Testis (tissue), 3 donors: ENCODE measurements around the gene RABGGTB. TPM values are rescaled to one million over a fixed set of nuclear protein-coding genes. Genes with fewer than 3 reads are reported as not detected.
"Not testable (repeated sequence)": the region's sequence is repeated elsewhere in the genome, so short reads cannot be mapped to it uniquely, and the experiment has no call there.

Experiments used
- DNase-seq: peaks from one replicate; pipeline ENCODE4 v3.0.0-alpha.2; 2019
- H3K27ac ChIP-seq, 2 donors: fragments of 200-600 bp; sonication (generic); one replicate each; pipeline ENCODE4 v1.5.1; 2019
- H3K27me3 ChIP-seq: fragments of 200-600 bp; sonication (generic); one replicate; pipeline ENCODE4 v1.5.1; 2019
- H3K36me3 ChIP-seq: fragments of 200-600 bp; sonication (generic); one replicate; pipeline ENCODE4 v1.5.1; 2017; ENCODE audit warnings: low read depth; ENCODE audit errors: missing control alignments
- H3K4me1 ChIP-seq: fragments of 200-600 bp; sonication (generic); one replicate; pipeline ENCODE4 v1.5.1; 2019
- H3K4me3 ChIP-seq, 2 donors: fragments of 200-600 bp; sonication (generic); one replicate each; pipeline ENCODE4 v1.5.1; 2017 to 2019
- H3K9me3 ChIP-seq: fragments of 200-600 bp; sonication (generic); one replicate; pipeline ENCODE4 v1.5.1; 2017
- POLR2A ChIP-seq: fragments of 450-650 bp; IDR thresholded peaks from one replicate; pipeline ENCODE4 v1.6.1; 2017; ENCODE audit warnings: antibody characterized with exemption, mild to moderate bottlenecking, moderate library complexity
- WGBS, 2 donors: methylation state at CpG; one replicate each; pipeline ENCODE4 v1.1.5; 2018; 5-methylcytosine and 5-hydroxymethylcytosine counted together
- intact Hi-C: fragments of 100-400 bp; cut with DNase I; formaldehyde crosslinking; loops from one replicate; pipeline ENCODE4 v1.15.1; 2023; ENCODE audit warnings: low total_unique reads
- polyA plus RNA-seq: library from polyadenylated mRNA; stranded (reverse); fragments of 350-450 nt; fragmentation: Illumina TruSeq; extraction: RNeasy Lipid Tissue Mini Kit (QIAGEN cat#74804); gene quantifications from one replicate; pipeline ENCODE4 v1.2.3, GENCODE V29; 2014; ENCODE audit warnings: low read depth, low replicate concordance; ENCODE audit not compliant: insufficient read depth
- total RNA-seq, 2 donors: library from RNA; depleted of rRNA; stranded (reverse); fragments of >200 nt; gene quantifications; one replicate each; pipeline ENCODE4 v1.2.3, GENCODE V29; 2016
- TF ChIP-seq, protein P1 (sequence below), 3 experiments: fragments of 450-650 bp in 2 of 3; fragments of 200-600 bp in 1 of 3; sonication (generic) in 1 of 3; IDR thresholded peaks; one replicate each; pipeline ENCODE4 v1.5.1; 2016 to 2019; ENCODE audit warnings: antibody characterized with exemption in 3 of 3, mild to moderate bottlenecking in 2 of 3, moderate library complexity in 1 of 3

Gene RABGGTB
- total and polyA plus RNA-seq, 3 donors from 2014 or later, result 31.3 to 45.0 (median 37.6) TPM

DNA sequence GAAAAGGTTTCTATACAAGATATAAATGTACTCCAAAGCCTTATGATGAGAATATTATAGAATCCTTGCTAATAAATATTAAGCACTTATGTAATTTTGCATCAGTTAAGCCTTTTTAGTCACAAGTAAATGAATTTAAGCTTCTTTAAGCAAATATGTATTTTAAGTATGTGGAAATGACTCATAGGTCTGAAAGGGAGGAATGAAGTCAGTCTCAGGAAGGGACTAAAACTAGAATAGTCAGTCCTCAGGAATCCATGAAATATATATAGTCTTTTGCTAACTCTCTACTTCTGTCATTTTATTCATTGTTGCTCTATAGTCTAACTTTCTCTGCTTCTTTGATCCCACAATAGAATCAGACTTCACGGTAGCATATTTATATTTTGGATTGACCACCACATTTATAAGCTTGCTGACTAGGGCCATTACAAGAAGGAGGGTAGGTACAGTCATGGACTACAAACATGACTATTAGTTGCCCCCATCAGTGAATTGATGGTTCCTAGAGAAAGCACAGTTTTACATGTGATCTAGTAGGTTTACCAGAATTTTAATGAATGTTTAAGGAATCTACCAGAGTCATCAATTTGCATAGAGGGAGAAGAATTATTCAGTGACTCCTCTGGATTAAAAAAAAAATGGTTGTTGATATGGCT is 20.2 kb upstream of the RABGGTB start:
- WGBS, 2 donors, result 90 to 97% methylated on average over 1 of the region's 1 CpG
- H3K36me3 ChIP-seq, result no peaks in the 10 kb centered on the region
- no peak overlapping the region for H3K27ac ChIP-seq
- no peak overlapping the region for H3K4me3 ChIP-seq
- intact Hi-C loops, result no loop called here
- H3K27me3 ChIP-seq, result no peaks in the 10 kb centered on the region
- DNase-seq, result no peak
- H3K4me1 ChIP-seq, result no peaks in the 10 kb centered on the region
- H3K9me3 ChIP-seq, result no peaks in the 10 kb centered on the region
- TF ChIP-seq, protein P1, sequence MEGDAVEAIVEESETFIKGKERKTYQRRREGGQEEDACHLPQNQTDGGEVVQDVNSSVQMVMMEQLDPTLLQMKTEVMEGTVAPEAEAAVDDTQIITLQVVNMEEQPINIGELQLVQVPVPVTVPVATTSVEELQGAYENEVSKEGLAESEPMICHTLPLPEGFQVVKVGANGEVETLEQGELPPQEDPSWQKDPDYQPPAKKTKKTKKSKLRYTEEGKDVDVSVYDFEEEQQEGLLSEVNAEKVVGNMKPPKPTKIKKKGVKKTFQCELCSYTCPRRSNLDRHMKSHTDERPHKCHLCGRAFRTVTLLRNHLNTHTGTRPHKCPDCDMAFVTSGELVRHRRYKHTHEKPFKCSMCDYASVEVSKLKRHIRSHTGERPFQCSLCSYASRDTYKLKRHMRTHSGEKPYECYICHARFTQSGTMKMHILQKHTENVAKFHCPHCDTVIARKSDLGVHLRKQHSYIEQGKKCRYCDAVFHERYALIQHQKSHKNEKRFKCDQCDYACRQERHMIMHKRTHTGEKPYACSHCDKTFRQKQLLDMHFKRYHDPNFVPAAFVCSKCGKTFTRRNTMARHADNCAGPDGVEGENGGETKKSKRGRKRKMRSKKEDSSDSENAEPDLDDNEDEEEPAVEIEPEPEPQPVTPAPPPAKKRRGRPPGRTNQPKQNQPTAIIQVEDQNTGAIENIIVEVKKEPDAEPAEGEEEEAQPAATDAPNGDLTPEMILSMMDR (IDR thresholded peaks at IDR 0.05), result no peak
- TF ChIP-seq POLR2A, result no peak

DNA sequence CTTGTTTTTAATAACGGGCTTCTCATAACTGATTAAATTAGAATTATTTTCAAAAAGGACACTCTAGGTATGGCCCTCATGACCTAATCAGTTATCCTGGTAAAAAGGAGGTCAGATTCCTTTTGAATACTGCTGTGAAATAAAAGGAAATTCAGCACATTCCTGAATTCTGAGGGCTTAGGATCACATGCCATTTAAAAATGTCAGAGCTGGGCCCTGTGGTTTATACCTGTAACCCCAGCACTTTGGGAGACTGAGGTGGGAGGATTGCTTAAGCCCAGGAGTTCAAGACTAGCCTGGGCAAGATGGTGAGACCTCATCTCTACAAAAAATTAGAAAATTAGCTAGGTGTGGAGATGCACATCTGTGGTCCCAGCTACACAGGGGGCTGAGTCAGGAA is 18.0 kb upstream of the RABGGTB start:
- no peak overlapping the region for H3K27ac ChIP-seq
- TF ChIP-seq, protein P1 (IDR thresholded peaks at IDR 0.05), result no peak
- no peak for TF ChIP-seq POLR2A
- no peak for DNase-seq
- H3K4me1 ChIP-seq, result no peaks in the 10 kb centered on the region
- 83 to 100% methylated on average over 1 of the region's 1 CpG for WGBS, 2 donors
- no peaks in the 10 kb centered on the region for H3K9me3 ChIP-seq
- intact Hi-C loops, result no loop called here
- no peaks in the 10 kb centered on the region for H3K27me3 ChIP-seq
- H3K4me3 ChIP-seq, result no peak overlapping the region
- no peaks in the 10 kb centered on the region for H3K36me3 ChIP-seq

DNA sequence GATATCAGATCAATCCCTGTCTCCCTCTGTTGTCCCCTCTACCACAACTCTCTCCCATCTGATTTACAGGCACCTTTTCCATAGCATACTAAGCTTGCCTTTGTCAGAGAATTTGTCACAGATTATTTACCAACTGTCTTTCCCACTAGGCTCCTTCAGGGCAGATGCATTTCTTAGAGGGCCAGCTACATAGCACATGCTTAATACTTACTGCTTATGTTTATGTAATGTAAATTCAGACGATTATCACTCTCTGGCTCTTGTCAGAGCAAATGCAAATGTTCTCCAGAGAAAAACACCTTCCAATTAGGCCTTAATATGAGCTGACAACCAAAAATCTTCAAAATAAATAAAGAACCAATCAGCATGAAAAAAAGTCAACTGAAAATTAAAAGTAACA is 15.3 kb upstream of the RABGGTB start:
- no peak overlapping the region for H3K4me3 ChIP-seq
- no peaks in the 10 kb centered on the region for H3K36me3 ChIP-seq
- WGBS, 2 donors, result 79 to 88% methylated on average over 1 of the region's 1 CpG
- no peaks in the 10 kb centered on the region for H3K9me3 ChIP-seq
- no peak for DNase-seq
- H3K27me3 ChIP-seq, result no peaks in the 10 kb centered on the region
- H3K4me1 ChIP-seq, result no peaks in the 10 kb centered on the region
- intact Hi-C loops, result no loop called here
- TF ChIP-seq POLR2A, result no peak
- TF ChIP-seq, protein P1 (IDR thresholded peaks at IDR 0.05), result no peak
- H3K27ac ChIP-seq, result no peak overlapping the region

DNA sequence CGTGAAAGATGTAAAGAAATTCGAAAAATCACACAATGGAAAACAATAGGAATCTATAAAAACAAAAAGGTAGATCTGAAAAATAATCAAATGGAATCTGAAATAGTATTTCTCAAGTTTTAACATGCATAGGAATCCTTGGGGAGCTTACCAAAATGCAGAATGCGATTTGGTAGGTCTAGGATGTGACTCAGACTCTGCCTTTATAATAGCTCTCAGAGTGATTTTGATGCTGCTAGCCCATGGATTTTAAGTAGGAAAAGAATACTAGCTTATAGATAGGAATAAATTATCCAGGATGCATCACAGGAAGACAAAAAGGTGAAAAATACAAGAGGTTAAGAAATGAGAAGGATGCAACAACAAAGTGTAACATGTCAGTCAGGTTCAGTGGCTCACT is 14.1 kb upstream of the RABGGTB start:
- no peak for DNase-seq
- Histone ChIP-seq H3K36me3 (no peaks in the 10 kb centered on the region), H3K27me3 (no peaks in the 10 kb centered on the region), H3K4me1 (no peaks in the 10 kb centered on the region), H3K27ac (no peak overlapping the region), H3K4me3 (no peak overlapping the region), H3K9me3 (no peaks in the 10 kb centered on the region)
- TF ChIP-seq POLR2A, result no peak
- TF ChIP-seq, protein P1 (IDR thresholded peaks at IDR 0.05), result no peak
- intact Hi-C loops, result no loop called here
- 80 to 88% methylated on average over 3 of the region's 3 CpGs for WGBS, 2 donors

DNA sequence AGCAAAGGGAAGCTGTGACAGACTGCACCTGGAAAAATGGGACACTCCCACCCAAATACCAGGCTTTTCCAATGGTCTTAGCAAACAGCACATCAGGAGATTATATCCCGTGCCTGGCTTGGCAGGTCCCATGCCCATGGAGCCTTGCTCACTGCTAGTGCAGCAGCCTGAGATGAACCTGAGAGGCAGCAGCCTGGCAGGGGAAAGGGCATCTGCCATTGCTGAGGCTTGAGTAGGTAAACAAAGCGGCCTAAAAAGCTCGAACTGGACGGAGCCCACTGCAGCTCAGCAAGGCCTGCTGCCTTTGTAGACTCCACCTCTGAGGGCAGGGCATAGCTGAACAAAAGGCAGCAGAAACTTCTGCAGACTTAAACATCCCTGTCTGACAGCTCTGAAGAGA is 8.2 kb upstream of the RABGGTB start:
- H3K4me3 ChIP-seq, H3K27ac ChIP-seq, H3K27me3 ChIP-seq, H3K4me1 ChIP-seq, intact Hi-C loops, H3K9me3 ChIP-seq, H3K36me3 ChIP-seq, DNase-seq: not testable (repeated sequence)
- WGBS, 2 donors, result 98 to 100% methylated on average over 1 to 4 of the region's 4 CpGs

GRCh38 chr1:75778694-75779093 is 7.4 kb upstream of the RABGGTB start:
- not testable (repeated sequence) for H3K27me3 ChIP-seq, H3K36me3 ChIP-seq

GRCh38 chr1:75780183-75780582 is 5.9 kb upstream of the RABGGTB start:
- DNase-seq, H3K36me3 ChIP-seq, intact Hi-C loops, H3K9me3 ChIP-seq, H3K27ac ChIP-seq, H3K4me3 ChIP-seq, H3K27me3 ChIP-seq, H3K4me1 ChIP-seq: not testable (repeated sequence)
- 84 to 86% methylated on average over 4 of the region's 4 CpGs for WGBS, 2 donors

More at GRCh38 chr1:75778694-75779093, 7.4 kb upstream of the RABGGTB start:
- DNase-seq, H3K9me3 ChIP-seq, H3K4me3 ChIP-seq, intact Hi-C loops, H3K27ac ChIP-seq, H3K4me1 ChIP-seq: not testable (repeated sequence)
- WGBS, 2 donors, result 92 to 94% methylated on average over 5 of the region's 5 CpGs

GRCh38 chr1:75783920-75784319 is 2.1 kb upstream of the RABGGTB start:
- H3K4me3 ChIP-seq, DNase-seq: not testable (repeated sequence)
- 82 to 86% methylated on average over 4 of the region's 4 CpGs for WGBS, 2 donors

More at GRCh38 chr1:75783920-75784319, 2.1 kb upstream of the RABGGTB start:
- H3K27me3 ChIP-seq, H3K27ac ChIP-seq, intact Hi-C loops, H3K9me3 ChIP-seq, H3K36me3 ChIP-seq: not testable (repeated sequence)
- H3K4me1 ChIP-seq, result peaks cover 15% of the 10 kb centered on the region
